Measurements from ENCODE around the gene FRMPD2.

- TF ChIP-seq CTCF (IDR thresholded peaks at IDR 0.05) (no peak), POLR2A (IDR thresholded peaks at IDR 0.05) (no peak)
These were observed 25.2 kb upstream of the FRMPD2 start for GRCh38 chr10:48299692-48300091.
